Superior temporal gyrus (tissue), 1 donor: Measurements from ENCODE around the gene NBEA.
"Not testable (repeated sequence)": the region's sequence is repeated elsewhere in the genome, so short reads cannot be mapped to it uniquely, and the experiment has no call there.

Experiments
- DNase-seq: peaks from one replicate; pipeline ENCODE4 v3.0.0-alpha.2; 2016; ENCODE audit errors: extremely low spot score

NBEA gene

GRCh38 chr13:34959489-34959888 lies 17.4 kb downstream of the NBEA start:
- no peak for DNase-seq

- DNase-seq, result no peak
These were observed 22.5 kb downstream of the NBEA start for GRCh38 chr13:34964558-34964957.

GRCh38 chr13:34967851-34968562 lies 25.9 kb downstream of the NBEA start:
- no peak for DNase-seq

GRCh38 chr13:34969539-34969938 lies 27.5 kb downstream of the NBEA start:
- not testable (repeated sequence) for DNase-seq

GRCh38 chr13:34970961-34971360 lies 28.9 kb downstream of the NBEA start:
- no peak for DNase-seq

GRCh38 chr13:34971473-34971872 lies 29.4 kb downstream of the NBEA start:
- DNase-seq, result no peak

- not testable (repeated sequence) for DNase-seq
These were observed 43.1 kb downstream of the NBEA start for GRCh38 chr13:34985199-34985598.

GRCh38 chr13:34988330-34988791 lies 46.3 kb downstream of the NBEA start:
- no peak for DNase-seq

- DNase-seq, result no peak
These were observed 48.5 kb downstream of the NBEA start for GRCh38 chr13:34990399-34991214.

GRCh38 chr13:34993470-34993869 lies 51.4 kb downstream of the NBEA start:
- no peak for DNase-seq

GRCh38 chr13:35003734-35004133 lies 61.7 kb downstream of the NBEA start:
- DNase-seq, result not testable (repeated sequence)

- no peak for DNase-seq
These were observed 63.0 kb downstream of the NBEA start for GRCh38 chr13:35005051-35005450.

- no peak for DNase-seq
These were observed 72.6 kb downstream of the NBEA start for GRCh38 chr13:35014606-35015213.

- DNase-seq, result peak; percentile 51
These were observed 74.5 kb downstream of the NBEA start for GRCh38 chr13:35016362-35017112.

- no peak for DNase-seq
These were observed 83.2 kb downstream of the NBEA start for GRCh38 chr13:35025314-35025713.

GRCh38 chr13:35028338-35028867 lies 86.3 kb downstream of the NBEA start:
- no peak for DNase-seq

- DNase-seq, result no peak
These were observed 96.9 kb downstream of the NBEA start for GRCh38 chr13:35039012-35039411.

GRCh38 chr13:35046587-35046986 lies 104.5 kb downstream of the NBEA start:
- DNase-seq, result no peak

GRCh38 chr13:35055705-35056104 lies 113.6 kb downstream of the NBEA start:
- DNase-seq, result no peak

- no peak for DNase-seq
These were observed 115.8 kb downstream of the NBEA start for GRCh38 chr13:35057858-35058257.

GRCh38 chr13:35058585-35058984 lies 116.5 kb downstream of the NBEA start:
- DNase-seq, result not testable (repeated sequence)

GRCh38 chr13:35086667-35087066 lies 144.6 kb downstream of the NBEA start:
- DNase-seq, result no peak
